GM19467 (cell line): ENCODE results near the gene ATG9A.

ENCODE experiments used
- ATAC-seq: cut with Tn5 transposase; IDR thresholded peaks from one replicate; pipeline ENCODE4 v1.9.1; 2021; ENCODE audit warnings: mild to moderate bottlenecking, moderate library complexity; ENCODE audit not compliant: unreplicated experiment

The ATG9A gene

GRCh38 chr2:219178377-219179175 is 50.9 kb downstream of the ATG9A start:
- peak; percentile 14 for ATAC-seq

DNA sequence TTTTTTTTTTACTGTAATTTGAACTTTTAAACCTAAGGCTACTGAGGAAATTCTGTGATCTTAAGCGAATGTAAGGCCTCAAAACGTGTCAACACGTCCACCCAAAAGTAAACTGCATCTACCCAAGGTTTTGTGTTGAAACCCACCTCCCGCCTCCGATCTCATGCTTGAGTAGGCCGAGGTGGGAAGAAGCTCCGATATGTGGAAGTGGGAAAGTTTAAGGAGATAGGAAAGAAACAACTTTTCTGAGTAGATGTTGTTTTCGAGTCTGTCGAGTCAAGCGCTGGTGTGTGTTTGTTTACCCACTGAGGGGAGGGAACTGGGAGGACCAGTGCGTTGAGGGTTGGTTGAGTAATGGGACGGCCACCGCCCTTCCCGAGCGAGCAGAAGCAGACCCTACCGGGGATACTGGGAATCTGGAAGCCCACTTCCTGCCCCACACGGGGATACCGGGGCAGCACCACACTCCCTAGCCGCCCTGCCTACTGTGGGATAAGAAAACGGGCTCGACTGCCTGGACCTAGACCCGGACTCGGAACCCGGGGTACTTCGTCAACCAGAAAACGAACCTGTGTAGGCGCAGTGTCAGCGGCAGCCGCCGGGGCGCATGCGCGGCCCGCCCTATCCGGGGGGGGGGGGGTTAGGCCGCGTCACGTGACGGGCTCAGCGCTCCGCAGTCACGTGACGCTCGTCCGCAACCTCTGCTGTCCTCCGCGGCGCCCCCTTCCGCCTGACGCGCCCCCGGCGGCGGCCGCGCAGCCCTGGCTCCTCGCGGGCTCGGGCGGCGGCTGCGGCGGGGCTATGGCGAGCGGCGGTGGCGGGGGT is 51.7 kb downstream of the ATG9A start, which contains the start of gene RETREG2:
RETREG2 (plus strand) TSS at position 724 of the 825 bp plus-strand sequence; CDS start at position 802, 78 bp downstream.
- peak; percentile 29 for ATAC-seq

DNA sequence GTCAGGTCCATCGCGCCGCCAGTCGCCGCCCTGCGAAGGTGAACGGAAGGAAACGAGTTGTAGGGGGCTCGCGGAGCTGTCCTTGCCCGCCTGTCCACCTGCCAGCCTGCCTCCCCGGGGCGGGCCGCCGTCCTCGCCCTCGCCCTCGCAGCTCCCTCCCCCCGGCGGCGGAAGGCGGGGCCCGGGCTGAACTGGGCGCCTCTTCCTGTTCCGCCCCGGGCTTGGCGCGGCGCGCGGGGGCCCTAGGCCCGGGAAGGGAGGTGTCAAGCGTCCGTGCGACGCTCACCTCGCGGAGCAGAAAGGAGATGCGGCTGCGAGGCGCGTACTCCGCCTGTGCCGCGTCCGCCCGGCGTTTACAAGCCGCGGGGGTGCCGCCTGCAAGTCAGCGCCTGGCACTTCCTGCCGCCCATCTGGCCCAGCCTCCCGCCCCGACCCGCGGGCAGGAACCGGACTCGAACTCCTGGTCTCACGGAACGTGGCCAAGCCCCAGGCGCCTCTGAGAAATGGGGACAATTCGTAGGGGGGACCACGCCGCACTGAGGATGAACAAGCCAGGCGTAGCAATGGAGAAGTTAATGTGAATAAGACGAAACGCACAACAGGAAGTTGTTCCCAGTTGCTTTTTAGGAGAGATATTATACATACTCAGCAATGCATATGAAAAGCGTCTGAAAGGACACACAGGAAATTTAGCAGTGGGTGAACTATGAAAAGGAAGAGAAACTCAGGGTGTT is 52.5 kb downstream of the ATG9A start, which contains the start of gene CNPPD1:
CNPPD1 (minus strand) TSS at position 108 of the 734 bp plus-strand sequence; CDS start at position 11, 97 bp downstream.
- ATAC-seq = peak; percentile 72

DNA sequence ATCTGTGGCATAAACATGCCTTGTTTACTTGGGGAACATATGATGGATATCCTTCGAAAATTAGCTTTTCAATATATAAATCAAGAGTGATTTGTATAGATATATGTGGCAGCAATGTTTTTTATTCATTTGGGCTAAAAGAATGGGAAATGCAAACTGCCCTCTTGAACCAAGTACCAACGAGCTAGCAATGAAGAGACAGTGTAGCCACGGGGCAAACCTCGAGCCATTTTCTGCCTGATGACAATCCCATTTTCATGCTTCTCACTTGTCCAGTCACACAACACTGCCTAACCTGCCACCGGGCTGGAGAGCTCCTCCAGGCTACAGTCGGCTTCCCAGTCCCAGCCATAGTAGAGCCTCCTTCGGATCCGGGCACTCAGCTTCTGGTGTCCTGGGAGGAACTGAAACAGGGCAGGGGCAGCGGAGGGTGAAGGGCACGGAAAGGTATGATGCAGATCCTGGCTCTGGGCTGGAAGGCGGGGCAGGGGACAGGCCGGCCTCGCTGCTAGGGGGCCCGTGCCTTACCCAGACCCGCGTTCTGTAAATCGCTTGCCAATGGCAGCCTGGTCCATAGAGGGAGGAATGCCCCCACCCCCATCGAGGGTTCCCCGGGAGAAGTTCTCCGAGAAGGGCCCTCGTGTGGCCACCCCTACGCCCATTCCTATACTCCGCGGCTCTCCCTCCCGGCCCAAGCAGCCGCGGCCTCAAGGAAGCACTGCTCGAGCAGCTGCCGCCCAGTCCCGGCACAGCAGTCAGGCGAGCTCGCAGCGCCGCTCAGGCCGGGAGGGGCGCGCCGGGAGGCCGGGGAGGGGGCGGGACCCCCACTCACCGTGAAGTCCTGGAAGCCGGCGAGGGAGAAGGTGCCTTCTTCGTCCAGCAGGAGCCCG is 53.3 kb downstream of the ATG9A start:
- peak; percentile 17 for ATAC-seq

DNA sequence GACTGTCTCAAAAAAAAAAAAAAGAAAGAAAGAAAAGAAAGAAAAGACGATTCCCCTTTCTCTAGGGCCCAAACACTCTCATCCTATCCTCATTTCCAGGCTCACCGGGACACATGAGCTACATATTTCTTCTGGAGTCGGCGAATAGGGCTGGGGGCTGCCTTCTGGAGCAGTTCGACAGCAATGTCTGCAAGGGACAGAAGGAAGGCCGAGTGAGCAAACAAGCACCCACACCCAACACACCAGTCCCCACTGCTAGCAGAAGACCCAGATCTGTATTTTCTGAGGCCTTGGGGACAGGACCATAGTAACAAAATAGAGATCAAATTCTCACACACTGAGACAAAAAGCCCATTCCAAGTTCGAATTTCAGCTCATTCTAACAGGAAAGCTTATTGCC is 54.0 kb downstream of the ATG9A start:
- ATAC-seq = no peak

DNA sequence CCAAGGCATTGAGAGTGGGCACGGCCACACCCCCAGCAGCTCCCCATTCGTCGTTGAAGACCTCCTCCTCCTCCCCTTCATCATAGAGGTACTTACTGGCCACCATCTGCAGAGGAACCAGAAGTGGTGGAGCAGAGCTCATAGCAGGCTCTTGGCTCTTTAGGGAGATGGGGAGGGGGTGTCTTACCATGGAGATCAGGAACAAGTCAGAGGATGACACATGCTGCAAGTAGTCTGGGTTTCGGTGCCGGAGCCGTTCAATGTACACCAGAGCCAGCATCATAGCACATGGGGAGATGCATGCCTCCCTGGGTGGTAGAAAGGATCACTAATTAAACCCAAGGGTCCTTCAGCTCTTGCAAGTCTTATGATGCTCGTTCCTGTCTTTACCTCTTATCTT is 54.6 kb downstream of the ATG9A start:
- ATAC-seq = no peak

DNA sequence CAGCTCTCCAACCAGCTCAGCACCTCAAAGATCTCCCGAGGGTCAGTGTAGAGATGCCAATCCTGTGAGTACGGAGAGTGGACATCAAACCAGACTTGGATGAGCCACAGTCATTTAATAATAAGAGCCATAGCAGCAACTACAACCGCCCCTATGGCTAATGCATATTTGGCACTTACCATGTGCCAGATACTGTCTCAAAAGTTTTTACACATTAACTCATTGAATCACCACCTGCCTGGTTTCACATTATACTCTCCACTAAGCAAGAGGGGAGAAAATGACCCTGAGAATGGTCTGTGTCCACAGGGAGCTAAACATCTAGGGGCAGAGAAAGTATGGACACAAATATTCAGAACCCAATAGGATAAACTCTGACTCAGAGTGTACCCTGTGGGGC is 55.3 kb downstream of the ATG9A start:
- no peak for ATAC-seq

GRCh38 chr2:219173176-219173575 is 56.3 kb downstream of the ATG9A start:
- ATAC-seq = no peak

DNA sequence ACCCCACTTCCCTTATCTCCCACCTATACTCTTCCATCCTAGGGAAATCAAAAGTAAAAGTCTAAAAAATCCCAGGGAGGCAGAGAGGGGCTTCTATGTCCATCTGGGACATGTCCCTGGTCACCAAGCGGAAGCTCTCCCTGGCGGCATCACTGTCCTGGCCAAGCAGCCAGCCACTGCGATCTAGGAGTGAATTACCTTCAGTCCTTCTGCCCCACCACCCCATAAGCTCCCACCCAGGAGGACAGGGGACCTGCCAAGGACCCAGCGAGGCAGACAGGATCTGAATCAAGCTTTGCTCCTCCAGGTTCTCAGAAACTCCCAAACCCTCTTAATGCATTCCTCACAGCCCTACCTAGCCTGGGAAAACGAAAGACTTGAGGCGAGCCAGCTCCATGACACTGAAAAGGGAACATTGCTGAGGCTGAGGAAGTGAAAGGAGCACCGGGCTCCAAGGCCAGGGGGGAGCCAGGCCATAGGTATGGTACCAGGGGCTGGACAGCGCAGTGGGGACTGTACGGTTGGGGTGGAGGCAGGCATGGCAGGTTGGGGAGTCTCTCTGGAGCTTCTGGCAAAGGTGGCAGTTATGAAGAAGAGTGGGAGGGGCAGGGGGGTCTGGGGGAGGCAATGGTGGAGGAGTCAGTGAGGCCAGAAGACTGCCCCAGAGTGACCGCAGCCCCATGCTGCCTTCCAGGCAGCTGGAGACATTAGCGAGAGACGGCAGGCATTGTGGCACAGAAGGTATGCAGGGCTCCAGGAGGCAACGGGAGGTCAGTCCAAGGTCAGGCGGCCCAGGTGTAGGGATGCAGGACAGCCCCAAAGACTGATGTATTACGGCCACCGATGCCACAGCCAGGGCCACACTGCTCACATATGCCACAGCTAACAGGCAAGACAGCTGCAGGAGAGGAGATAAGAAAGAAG is 56.9 kb downstream of the ATG9A start:
- no peak for ATAC-seq

- ATAC-seq = no peak
Observed at GRCh38 chr2:219171231-219171651, 58.2 kb downstream of the ATG9A start.

DNA sequence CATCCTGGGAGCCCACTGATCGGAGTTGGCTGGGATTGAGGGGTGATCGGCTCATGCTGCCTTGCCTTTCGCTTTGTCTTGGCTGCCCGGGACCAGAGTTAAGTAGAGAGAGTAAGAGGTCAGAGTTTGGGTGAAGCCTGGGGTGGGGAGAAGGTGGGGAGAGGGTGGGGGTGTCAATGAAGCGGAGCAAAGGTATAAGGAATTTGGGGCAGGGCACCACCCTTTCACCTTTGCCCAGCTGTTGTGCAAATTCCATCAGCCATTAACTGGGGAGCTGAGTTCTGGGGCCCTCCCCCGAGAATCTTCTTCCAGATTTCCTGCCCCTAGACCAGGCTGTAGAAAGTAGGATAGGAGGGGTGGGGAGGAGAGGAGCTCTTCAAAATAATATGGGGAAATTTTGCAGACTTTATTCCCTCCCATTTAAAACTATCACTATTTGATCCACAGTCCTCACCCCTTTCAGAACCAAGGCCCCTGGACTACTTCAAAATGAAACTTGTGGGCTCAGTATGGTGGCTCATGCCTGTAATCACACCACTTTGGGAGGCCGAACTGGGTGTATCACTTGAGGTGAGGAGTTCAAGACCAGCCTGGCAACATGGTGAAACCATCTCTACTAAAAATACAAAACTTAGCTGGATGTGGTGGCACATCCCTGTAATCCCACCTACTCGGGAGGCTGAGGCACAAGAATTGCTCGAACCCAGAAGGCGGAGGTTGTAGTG is 59.3 kb downstream of the ATG9A start, which contains the start of gene SLC23A3:
SLC23A3 (minus strand) TSS at position 100 of the 725 bp plus-strand sequence; CDS start at position 55, 45 bp downstream.
- no peak for ATAC-seq
